Effector CD8-positive, alpha-beta T cell (primary cell): ENCODE measurements around the gene ZMIZ1.

ENCODE experiments used
- DNase-seq: peaks from one replicate; lab custom pipeline; 2025; lab: John Stamatoyannopoulos, UW

Gene ZMIZ1

DNA sequence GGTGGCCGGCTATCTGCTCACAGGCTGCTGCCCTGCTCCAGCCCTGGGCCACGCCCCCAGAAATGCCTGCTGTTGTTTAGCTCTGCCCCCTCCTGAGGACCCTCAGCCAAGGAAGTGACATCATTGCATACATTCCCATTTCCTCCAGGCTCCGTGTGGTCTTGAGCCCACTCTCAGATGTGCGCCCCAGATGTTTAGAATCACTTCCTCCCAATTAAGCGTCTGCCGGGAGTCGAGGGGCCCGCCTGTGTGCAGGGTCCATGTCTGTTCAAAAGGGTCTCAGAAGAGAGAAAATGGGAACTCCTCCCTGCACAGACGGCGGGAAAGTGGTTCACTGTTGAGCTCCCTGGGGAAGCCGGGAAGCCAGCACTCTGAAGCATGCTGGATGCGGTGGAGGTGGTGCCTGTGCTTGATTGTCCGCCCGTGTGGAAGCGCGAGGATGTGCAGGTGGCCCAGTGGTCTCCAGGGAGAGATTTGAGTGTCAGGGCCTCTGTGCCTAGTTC, 161.6 kb downstream of the ZMIZ1 start:
- no peak for DNase-seq

DNA sequence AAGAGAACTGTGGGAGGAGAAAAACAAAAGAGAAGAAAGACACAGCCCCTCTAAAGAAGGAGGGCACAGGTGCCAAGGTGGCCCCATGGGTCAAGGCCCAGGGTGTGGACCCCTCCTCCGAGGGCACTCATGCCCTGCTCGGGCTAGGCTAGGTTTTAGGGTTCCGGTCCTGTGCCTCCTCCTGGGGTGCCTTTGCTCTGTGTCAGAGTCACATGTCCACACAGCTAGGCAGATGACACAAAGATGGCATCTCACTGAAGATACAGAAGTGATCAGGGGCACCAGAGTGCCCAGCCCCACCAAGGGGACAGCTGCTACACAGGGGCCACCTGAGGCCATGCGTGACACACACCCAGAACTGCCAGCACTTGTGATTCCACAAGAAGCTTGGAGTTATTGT, 162.1 kb downstream of the ZMIZ1 start:
- DNase-seq = no peak

DNA sequence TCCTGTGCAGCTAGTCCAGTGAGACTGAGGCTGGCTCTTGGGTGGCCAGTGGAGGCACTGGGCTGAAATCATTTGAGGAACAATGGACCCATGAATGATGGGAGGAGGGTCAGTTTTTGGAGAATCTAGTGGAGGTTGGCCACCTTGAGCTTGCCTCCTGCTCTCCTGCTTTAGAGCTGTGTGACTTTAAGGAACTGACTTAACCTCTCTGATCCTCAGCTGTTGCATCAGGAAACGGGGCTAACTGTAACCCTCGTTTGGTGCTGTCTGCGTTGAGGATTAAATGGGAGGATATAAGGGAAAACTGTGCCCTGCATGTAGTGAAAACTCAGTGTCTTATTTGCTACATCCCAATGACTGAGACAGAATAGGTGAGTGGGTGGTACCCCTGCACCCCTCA, 163.1 kb downstream of the ZMIZ1 start:
- no peak for DNase-seq

DNA sequence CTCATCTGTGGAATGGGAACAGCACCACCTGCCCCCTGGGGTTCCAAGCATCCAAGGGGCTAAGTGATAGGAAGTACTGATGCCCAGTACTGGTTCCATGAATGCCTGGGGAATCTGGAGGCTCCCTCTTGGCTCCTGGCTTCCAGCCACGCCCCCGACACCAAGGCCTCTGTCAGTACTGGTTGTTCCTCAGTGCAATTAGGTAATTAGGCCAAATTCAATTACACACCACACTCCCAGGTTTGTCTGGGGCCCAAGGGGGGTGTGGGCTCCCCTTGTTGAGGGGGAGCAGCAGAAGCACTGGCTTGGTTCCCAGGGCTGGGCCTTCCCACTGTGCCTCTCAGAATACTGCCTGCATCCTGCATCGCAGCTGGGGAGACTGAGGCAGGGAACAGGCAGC, 164.1 kb downstream of the ZMIZ1 start:
- no peak for DNase-seq

DNA sequence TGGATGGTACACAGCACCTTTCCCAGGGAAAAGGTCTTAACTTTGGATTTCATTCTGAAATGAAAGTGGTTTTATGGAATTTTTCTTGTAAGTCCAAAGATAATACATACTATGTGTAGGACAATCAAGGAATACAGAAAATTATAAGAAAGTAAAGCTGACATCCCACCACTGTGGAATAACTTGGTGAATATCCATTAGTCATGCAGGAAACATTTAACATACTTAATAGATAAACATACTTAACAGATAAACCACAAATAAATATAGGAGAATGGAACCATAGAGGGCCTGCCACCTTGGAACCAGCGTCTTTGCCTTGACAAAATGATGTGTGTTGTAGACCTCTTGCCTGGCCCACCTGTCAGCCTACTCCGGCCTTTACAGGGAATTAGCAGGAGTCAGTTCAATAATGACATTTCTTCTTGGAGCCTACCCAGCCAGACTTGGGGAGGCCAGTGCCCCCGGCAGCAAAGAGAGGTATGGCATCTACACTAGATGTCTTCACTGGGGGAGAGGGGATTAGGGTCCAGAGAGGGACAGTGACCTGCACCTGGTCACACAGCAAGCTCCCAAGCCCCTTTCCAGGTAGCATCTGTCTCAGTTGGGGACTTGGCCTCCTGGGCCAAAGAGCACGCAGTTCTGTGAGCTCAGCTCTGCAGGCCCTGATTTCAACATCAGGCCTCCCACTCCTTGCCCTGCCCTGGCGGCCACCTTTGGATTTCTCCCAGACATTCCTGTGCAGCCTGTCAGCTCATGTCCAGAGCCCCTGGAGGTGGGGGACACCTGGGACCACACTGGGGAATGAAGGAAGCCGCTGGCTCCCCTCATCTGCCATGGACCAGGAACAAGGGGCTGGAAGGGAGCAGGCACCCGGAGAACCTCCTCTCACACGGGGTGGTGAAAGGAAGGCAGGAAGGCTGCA, 165.9 kb downstream of the ZMIZ1 start:
- no peak for DNase-seq

DNA sequence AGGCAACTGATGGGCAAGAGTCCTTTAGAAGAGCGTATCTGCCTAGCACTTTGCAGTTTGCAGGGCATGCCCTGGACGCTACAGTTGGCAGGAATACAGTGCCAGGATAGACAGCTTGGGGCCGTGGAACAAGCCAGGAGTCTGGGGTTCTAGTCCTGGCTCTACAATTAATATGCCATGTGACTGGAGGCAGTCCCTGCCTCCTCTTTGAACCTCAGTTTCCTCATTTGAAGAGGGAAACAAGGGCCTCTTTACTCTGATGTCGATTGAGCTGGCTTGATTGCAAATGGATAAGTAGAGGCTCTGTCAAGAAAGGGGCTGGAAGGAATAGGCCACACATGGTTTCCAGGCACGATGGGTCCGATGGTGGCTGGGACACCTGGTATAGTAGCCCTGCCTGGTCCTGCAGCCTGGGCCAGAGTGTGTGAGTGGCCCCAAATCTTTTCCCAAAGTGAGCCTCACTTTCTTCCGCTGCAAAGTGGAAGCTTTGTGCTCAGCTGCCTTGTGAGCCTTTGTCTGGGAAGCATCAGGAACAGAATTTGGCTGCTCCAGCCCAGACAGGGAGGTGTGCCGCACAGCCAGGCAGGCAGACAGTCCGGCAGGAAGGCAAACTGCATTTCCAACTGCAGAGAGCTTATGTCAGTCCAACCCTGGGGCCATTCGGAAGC, 167.1 kb downstream of the ZMIZ1 start:
- DNase-seq = no peak

DNA sequence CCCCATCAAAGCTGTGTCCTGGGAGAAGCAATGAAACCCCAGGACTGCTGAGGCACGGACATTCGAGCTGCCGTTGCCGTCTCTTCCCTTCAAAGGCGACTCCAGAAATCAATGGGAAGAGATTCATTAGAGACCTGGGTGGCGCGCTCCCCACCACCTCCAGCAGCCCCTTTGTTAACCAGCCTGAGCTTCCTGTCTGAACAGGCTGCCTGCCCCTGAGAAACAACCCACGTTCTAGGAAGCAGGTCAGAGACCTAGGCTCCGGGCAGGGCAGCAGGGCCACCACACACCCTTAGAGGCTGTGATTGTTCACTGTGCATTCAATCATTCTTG, 167.6 kb downstream of the ZMIZ1 start:
- no peak for DNase-seq

DNA sequence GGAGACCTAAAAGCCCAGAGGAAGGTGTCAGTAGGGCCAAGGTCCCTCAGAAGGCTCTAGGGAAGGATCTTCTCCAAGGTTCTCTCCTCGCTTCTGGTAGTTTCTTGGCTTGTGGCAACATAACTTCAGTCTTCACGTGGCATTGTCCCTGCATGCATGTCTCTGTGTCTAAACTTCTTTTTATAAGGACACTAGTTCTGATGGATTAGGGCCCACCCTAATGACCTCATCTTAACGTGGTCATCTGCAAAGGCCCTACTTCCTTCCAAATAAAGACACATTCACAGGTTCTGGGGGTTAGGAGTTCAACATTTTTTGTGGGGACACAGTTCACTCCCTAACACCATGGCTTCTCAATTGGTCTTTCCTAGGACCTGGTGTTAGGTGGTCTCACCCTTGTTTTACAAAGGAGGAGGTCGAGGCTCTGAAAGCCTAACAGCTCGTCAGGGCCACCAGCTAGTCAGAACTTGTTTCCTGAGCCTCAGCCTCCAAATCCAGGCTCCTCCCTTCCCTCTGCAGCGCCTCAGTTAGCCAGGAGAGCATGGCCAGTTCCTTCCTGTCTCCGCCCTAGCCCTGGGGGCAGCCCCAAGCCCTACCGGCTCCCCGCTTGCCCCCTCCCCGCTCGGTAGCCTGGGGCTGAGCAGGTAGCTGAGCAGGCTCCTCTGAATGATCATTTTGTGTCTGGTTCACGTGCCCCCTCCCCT, 168.8 kb downstream of the ZMIZ1 start:
- DNase-seq = no peak

DNA sequence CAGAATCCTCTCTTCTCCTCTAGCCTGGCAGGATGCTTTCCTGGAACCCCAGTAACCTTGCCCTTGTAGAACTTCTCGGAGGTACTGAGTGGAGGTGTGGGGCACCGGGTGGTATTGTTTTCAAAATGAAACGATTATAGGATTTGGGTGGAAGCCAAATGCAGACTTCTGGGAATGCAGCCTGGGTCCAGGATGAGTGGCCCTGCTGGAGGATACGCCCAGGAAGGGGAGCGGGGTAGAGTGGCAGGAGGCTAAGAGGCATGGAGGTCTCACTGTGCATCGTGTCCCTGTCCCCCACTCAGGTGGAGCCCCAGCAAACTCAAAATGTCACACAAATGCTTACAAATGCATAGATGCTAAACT, 169.4 kb downstream of the ZMIZ1 start:
- DNase-seq = no peak

DNA sequence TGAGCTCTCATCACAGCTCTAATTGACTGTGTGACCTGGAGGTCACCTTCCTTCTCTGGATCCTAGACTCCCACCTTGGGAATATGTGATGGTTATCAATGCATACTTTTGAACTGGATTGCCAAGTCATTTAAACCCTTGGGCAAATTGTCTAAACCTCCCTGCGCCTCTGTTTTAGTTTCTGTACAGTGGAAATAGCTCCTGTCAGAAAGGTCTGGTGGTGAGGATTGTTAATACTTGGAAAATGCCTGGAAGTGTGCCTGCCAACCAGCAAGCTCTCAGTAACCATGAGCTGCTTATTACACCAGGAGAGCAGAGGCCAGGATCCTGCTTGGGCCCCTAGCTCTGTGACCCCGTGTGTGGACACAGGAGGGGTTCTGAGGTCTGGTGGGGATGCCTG, 169.8 kb downstream of the ZMIZ1 start:
- DNase-seq = no peak

DNA sequence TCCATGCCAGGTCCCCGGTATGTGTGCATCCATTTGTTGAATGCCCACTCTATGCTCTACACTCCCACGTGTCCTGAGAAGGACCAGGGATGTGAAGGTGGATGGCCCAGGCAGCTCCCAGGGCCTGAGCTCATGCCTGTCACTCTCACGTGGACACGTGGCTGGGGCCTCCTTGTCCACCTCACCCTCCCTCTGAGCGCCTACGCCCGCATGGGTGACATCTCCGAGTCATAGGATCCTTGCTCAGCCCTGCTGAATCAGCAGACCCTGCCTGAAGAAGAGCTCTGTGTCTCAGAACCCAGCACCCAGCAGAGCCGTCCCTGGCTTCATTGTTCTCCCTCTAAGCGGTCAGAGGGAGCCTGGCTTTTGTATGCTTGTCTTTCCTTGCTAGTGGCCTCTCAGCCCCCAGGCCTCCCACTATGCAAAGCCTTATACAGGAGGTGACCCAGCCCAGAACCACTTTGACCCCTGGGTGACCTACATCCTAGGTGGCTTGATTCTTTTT, 170.6 kb downstream of the ZMIZ1 start:
- DNase-seq = no peak

DNA sequence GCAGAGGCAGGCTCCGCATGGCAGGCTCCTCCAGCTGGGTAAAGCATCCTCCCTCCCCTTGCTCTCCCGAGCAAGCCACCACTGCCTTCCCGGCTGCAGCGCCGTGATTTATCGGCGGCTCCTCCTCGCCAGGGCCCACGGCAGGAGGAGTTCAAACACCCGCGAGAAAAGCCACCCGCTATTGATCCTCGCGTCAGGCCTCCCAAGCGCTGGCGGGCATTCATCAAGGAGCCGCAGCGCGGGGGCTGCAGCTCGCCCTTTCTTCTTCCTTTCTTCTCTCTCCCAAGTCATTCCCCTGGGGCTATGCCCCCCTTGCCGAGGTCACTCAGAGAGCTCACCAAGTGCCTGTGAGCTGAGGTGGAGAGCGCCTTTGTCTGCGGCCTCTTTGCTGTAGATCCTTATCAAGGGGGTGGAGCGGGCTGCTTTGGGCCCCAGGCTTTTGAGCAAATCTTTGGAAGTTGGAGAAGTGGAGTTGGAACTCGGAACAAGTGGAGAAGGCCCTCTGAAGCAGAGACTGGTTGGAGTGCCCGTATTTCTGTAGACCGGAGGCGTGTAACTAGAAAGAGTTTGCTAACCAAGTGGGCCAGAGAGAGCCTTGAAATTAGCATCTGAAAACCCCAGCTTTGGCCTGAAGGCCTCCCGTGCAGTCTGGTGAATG, 171.3 kb downstream of the ZMIZ1 start:
- DNase-seq = no peak

DNA sequence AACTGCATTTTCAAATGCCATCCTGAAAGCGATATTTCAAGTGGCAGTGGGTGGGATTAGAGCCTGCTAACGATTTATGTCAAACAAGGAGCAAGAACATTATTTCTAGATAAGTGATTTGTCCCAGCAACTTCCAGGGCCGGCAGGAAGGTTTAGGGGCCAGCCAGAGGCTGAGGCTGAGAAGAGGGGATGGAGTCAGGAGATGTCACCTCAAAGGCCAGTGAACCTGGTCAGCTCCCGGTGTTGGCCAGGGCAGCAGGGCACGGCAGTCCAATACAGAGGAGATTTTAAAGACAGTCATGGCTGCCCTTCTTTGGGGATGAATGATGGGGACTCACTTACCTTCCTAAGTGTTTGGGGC, 172.8 kb downstream of the ZMIZ1 start:
- DNase-seq = no peak

DNA sequence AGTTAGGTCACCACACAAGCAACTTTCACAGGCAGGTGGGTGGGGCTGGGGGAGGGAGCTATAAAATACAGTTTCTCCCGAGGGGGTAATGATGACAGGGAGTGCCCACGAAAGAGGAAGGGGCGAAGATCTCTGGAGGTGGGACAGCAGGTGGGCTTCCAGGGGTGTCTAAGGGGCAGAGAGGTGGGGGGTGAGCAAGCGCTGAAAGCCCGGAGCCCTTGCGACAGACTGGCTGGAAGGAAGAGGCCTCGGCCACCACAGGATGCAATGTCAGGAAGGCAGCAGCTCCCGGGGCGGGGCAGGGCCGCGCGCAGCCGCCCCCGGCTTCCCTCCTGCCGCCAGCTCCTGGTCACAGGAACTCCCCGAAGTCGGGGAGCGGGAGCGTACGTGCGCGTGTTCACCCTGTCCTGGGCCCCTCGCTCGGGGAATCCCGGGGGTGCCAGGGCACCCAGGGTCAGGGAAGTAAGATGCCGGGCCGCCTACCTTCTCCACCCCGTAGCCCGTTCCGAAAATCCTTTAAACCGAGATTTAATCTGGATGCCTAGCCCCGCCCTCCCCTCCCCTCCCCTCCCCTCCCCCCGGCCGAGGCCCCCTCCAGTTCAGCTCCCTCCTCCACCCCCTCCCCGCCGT, 173.3 kb downstream of the ZMIZ1 start:
- DNase-seq = no peak

DNA sequence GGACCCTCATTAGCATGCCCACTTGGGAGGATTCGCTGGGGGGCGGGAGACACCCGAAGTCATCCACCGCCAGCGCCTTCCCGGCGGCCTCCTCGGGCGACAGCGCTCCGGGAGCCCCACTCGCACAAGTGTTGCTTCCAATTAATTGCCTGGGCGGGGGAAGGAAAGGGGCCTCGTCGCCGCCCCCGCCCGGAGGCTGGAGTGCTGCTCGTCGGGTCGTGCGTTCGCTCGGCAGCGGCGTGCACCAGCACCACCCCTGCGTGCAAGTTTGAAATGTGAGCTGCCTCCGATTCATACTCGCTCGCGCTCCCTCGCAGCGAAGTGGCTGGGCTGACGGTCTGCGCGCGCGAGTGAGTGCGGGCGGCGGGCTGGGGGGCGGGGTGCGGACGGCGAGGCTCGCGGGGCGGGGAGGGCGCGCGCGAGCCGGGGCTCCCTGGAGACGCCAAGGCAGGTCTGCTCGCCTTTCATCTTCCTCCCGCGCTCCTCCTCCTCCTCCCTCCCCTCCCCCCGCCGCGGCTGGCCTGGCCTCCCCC, 173.9 kb downstream of the ZMIZ1 start:
- DNase-seq = no peak

DNA sequence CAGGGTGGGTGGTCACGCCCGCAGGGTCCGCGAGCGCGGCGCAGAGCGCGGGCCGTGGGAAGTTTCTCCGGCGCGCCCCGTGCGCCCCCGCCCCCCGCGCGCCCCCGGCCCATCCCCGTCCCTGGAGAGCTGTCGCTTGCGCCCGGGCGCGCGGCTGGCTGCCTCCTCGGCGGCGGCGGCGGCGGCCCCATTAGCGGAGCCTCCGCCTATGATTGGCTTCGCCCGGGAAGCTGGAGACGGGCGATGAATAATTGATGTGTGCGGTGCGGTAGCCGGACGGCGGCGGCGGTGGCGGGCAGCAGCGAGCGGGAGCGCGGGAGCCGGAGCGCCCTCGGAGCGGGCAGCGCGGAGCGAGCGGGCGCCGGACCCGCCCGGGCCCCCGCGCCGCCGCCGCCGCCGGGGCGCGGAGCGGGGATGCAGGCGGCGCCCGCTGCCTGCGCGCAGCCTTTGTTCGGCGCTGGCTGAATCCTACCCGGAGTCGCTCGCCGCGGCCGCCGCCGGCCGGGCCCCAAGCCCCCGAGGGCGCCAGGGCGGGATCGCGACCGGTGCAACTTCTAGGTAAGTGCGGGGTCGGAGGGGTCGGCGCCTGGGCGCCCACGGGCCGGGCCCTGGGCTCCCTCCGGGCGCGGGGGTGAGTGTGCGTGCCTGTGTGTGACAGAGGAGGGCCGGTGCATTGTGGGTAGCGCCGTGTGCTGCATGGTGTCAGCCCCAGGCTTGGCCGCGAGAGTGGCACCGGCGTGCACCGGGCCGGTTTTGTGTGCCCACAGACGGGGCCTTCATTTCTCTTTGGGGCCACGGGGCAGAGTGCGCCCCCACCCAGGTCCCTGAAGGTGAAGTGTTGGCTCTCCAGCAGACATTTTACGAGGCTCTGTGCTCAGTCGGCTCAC, 174.7 kb downstream of the ZMIZ1 start:
- DNase-seq = no peak

DNA sequence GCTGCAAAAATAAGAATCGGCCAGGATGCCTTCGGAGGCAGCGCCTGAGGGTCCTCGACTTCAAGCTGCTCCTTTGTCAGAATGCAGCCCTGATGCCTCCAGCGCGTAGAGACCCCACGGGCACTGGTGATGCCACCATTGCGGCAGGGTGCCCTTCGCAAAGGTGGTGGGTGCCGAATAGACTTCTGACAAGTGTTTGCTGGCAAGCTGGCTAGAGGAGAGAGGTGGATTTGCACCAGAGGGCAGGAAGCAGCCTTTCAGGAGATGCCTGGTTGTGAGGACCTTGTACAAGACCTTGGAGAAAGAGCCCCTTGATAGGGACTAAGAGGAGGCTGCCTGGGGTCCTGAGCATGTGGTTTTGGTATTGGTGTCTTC, 175.3 kb downstream of the ZMIZ1 start:
- no peak for DNase-seq

DNA sequence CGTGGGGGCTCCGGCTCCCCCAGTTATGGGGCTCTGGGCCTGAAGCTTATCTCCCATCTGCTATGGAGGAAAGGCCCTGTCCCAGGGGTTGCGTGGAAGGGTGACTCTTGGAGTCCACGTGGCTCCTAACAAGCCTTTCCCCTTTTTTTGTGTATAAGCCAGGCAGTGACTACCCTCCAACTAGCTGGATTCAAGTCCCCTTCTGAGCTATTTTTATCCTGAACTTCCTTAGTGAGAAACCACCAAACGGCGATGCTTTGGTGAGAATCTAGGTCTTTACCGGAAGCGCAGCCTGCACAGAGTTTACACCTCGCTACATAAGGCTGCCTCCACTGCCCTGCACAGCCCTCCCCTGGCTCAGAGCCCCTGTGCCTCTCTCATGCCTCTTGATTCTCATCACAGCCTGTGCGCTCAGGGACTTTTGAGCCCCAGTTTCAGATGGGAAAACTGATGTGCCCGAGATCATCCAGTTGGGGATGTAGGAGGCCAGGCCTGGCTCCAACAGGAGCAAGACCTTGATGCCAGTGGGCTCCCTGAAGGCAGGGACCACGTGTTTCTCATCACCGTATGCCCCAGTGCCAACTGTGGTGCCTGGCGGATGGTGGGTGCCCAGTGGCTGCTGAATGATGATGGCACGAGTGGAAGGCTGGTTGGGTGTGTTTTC, 176.2 kb downstream of the ZMIZ1 start:
- no peak for DNase-seq

DNA sequence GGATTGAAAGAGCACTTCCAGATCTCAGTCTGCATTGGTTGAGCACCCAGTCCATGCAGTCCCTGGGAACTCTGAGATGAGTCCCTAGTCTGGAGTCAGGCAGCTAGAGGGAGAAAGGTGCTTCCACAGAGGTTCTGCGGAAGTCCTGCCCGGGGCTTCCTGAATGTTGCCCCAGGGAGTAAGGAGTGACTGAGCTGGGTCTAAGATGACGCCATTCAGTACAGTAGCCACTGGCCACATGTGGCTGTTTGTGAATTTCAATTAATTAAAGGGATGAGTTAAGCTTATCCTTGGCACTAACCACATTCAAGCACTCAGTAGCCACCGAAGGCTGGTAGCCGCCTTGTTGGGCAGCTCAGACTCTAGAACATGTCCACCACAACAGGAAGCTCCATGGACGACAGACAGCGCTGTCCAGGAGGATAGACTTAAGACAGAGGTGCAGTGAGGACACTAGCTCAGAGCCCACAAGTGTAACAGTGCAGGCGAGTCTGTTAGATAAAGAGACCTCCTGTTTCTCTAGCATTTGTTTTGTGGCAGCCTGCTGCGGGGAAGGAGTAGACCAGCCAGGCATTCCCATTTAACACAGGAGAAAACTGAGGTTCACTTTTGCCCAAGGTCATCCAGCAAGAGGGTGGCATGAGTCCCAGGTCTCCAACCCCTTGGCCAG, 176.9 kb downstream of the ZMIZ1 start:
- DNase-seq = no peak
